Osteocyte (in vitro differentiated cells): ENCODE results near the gene MTREX. TPM values are rescaled to one million over a fixed set of nuclear protein-coding genes. Genes with fewer than 3 reads are reported as not detected.

Experiments used
- DNase-seq: peaks from one replicate; pipeline ENCODE4 v3.0.0; 2021; ENCODE audit warnings: mixed read lengths; ENCODE audit not compliant: unreplicated experiment; ENCODE audit errors: extremely low spot score
- H3K27ac Mint-ChIP-seq: one replicate; pipeline ENCODE4 v1.8.0; 2021; ENCODE audit warnings: mild to moderate bottlenecking, mixed read lengths; ENCODE audit not compliant: unreplicated experiment
- H3K27me3 Mint-ChIP-seq: one replicate; pipeline ENCODE4 v1.8.0; 2021; ENCODE audit warnings: mixed read lengths; ENCODE audit not compliant: unreplicated experiment
- H3K36me3 Mint-ChIP-seq: one replicate; pipeline ENCODE4 v1.8.0; 2021; ENCODE audit warnings: mixed read lengths; ENCODE audit not compliant: unreplicated experiment
- H3K4me1 Mint-ChIP-seq: one replicate; pipeline ENCODE4 v1.8.0; 2021; ENCODE audit warnings: mixed read lengths; ENCODE audit not compliant: unreplicated experiment
- H3K4me3 Mint-ChIP-seq: one replicate; pipeline ENCODE4 v1.8.0; 2021; ENCODE audit warnings: mild to moderate bottlenecking, moderate library complexity, mixed read lengths; ENCODE audit not compliant: unreplicated experiment
- H3K9me3 Mint-ChIP-seq: one replicate; pipeline ENCODE4 v1.8.0; 2021; ENCODE audit warnings: mixed read lengths; ENCODE audit not compliant: unreplicated experiment
- CTCF ChIP-seq: fragments of 200-600 bp; sonication (generic); IDR thresholded peaks from 2 replicates; pipeline ENCODE4 v1.5.0; 2021; ENCODE audit warnings: antibody characterized with exemption, mild to moderate bottlenecking, moderate library complexity
- total RNA-seq: library from RNA; stranded (reverse); gene quantifications from 2 replicates; pipeline ENCODE4 v1.2.1, GENCODE V29; 2021

MTREX gene
- total RNA-seq, 1 donor from 2014 or later = 58.5 TPM

- Mint-ChIP-seq H3K9me3 (no peaks in the 10 kb centered on the region), H3K27ac (peak overlapping the region; percentile 74), H3K4me1 (peaks cover 7% of the 10 kb centered on the region), H3K4me3 (no peak overlapping the region), H3K27me3 (no peaks in the 10 kb centered on the region), H3K36me3 (peaks cover 44% of the 10 kb centered on the region)
- no peak for DNase-seq
- no peak for TF ChIP-seq CTCF
Observed at GRCh38 chr5:55343609-55344008, 35.8 kb downstream of the MTREX start.

- TF ChIP-seq CTCF = peak; percentile 89
- Mint-ChIP-seq H3K27me3 (no peaks in the 10 kb centered on the region), H3K4me1 (peaks cover 2% of the 10 kb centered on the region), H3K4me3 (no peak overlapping the region), H3K9me3 (no peaks in the 10 kb centered on the region), H3K36me3 (peaks cover 47% of the 10 kb centered on the region), H3K27ac (peak overlapping the region; percentile 74)
- DNase-seq = no peak
Observed at GRCh38 chr5:55344392-55344992, 36.7 kb downstream of the MTREX start.

GRCh38 chr5:55345327-55345726 is 37.5 kb downstream of the MTREX start:
- peaks cover 55% of the 10 kb centered on the region for H3K36me3 Mint-ChIP-seq
- no peaks in the 10 kb centered on the region for H3K9me3 Mint-ChIP-seq
- H3K4me1 Mint-ChIP-seq = peaks cover 2% of the 10 kb centered on the region
- H3K4me3 Mint-ChIP-seq = no peak overlapping the region
- H3K27ac Mint-ChIP-seq = no peak overlapping the region
- DNase-seq = no peak
- no peaks in the 10 kb centered on the region for H3K27me3 Mint-ChIP-seq
- no peak for TF ChIP-seq CTCF

- TF ChIP-seq CTCF = no peak
- Mint-ChIP-seq H3K36me3 (peaks cover 64% of the 10 kb centered on the region), H3K9me3 (no peaks in the 10 kb centered on the region), H3K27ac (no peak overlapping the region), H3K4me1 (peaks cover 2% of the 10 kb centered on the region), H3K27me3 (no peaks in the 10 kb centered on the region), H3K4me3 (no peak overlapping the region)
- no peak for DNase-seq
Observed at GRCh38 chr5:55347786-55348185, 40.0 kb downstream of the MTREX start.

- H3K9me3 Mint-ChIP-seq = no peaks in the 10 kb centered on the region
- no peaks in the 10 kb centered on the region for H3K4me1 Mint-ChIP-seq
- no peak overlapping the region for H3K27ac Mint-ChIP-seq
- no peak for DNase-seq
- no peaks in the 10 kb centered on the region for H3K27me3 Mint-ChIP-seq
- peaks cover 67% of the 10 kb centered on the region for H3K36me3 Mint-ChIP-seq
- H3K4me3 Mint-ChIP-seq = no peak overlapping the region
- no peak for TF ChIP-seq CTCF
Observed at GRCh38 chr5:55350754-55351153, 43.0 kb downstream of the MTREX start.
